Loucy (cell line): ENCODE results near the gene CCDC92B.

Source experiments
- EZH2phosphoT487 ChIP-seq: fragments of 200-600 bp; IDR thresholded peaks from 2 replicates; pipeline ENCODE4 v1.6.1; 2018; ENCODE audit warnings: antibody characterized with exemption, mild to moderate bottlenecking, moderate library complexity, borderline replicate concordance
- TF ChIP-seq, protein P1 (sequence below): fragments of 200-600 bp; sonication (generic); conservative IDR thresholded peaks from 2 replicates; pipeline ENCODE4 v1.5.1; 2014; ENCODE audit warnings: mild to moderate bottlenecking, antibody characterized with exemption, low read length

DNA sequence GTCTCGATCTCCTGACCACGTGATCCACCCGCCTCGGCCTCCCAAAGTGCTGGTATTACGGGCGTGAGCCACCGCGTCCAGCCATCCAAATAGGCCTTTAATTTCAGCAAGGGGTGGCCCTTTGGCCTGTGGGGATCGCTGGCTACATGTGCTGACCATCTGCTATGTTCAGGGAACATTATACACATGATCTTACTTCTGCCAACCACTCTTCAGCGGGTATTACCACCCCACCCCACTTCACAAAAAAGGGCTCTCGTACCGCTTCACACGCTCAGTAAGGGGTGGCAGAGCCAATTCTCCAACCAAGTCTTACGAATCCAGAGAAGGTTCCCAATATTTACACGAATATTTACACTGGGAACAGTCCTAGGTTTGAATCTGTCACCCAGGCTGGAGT is 11.8 kb downstream of the CCDC92B start:
- TF ChIP-seq, protein P1, sequence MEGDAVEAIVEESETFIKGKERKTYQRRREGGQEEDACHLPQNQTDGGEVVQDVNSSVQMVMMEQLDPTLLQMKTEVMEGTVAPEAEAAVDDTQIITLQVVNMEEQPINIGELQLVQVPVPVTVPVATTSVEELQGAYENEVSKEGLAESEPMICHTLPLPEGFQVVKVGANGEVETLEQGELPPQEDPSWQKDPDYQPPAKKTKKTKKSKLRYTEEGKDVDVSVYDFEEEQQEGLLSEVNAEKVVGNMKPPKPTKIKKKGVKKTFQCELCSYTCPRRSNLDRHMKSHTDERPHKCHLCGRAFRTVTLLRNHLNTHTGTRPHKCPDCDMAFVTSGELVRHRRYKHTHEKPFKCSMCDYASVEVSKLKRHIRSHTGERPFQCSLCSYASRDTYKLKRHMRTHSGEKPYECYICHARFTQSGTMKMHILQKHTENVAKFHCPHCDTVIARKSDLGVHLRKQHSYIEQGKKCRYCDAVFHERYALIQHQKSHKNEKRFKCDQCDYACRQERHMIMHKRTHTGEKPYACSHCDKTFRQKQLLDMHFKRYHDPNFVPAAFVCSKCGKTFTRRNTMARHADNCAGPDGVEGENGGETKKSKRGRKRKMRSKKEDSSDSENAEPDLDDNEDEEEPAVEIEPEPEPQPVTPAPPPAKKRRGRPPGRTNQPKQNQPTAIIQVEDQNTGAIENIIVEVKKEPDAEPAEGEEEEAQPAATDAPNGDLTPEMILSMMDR, result no peak
- no peak for TF ChIP-seq EZH2phosphoT487
